ENCODE results near the gene MPPED2. TPM values are rescaled to one million over a fixed set of nuclear protein-coding genes. Genes with fewer than 3 reads are reported as not detected.

MPPED2 gene
- total and polyA plus RNA-seq, 10 of the 15 experiments (the other 5 are each of a cell fraction or from before 2014, with no cell fraction given) = not detected

DNA sequence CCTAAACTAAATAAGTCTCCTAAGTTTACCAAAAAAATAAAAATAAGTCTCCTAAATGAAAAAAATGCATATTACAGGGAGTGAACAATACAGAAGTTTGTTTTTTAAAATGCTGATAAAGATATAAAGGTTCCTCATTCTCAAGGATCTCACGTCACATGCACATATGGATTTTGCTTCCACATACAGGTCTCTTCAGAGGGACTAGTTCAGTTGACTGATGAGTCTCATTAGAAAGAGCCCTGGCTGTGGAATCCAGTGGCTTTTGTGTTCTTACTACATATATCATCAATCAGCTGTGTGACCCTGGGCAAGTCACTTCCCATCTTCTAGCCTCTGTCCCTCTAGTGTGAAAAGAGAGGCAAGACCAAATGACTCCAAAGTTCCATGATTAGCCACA is 43.1 kb downstream of the MPPED2 start:
- no peaks in the 10 kb centered on the region for H3K9me3 ChIP-seq (replicated peaks; ENCODE audit: control insufficient read depth, insufficient read depth, low read length)
- H4K20me1 ChIP-seq (ENCODE audit: control insufficient read depth, insufficient read depth) = no peaks in the 10 kb centered on the region
- no peak for FAIRE-seq
- no peak for DNase-seq (ENCODE audit: low read depth, low spot score)
- no peak overlapping the region for H3K27ac ChIP-seq (ENCODE audit: control insufficient read depth, insufficient read depth)
- no peaks in the 10 kb centered on the region for H3K4me1 ChIP-seq (ENCODE audit: control insufficient read depth, insufficient read depth, low read length)
- intact Hi-C loops (cut with micrococcal nuclease; ENCODE audit: unreplicated experiment) = no loop called here
- no peaks in the 10 kb centered on the region for H3K79me2 ChIP-seq (ENCODE audit: control insufficient read depth, insufficient read depth, low read length)
- H2AFZ ChIP-seq (ENCODE audit: control insufficient read depth, low read depth, low read length) = no peak overlapping the region
- ChIA-PET POLR2A (no interaction called here), RAD21 (ENCODE audit: unreplicated experiment) (no interaction called here), SMC1A (ENCODE audit: uncharacterized antibody, unreplicated experiment) (interaction anchor here (1.4 kb wide), 1 partner anchor 10 kb away, joined by 3 read pairs; no protein-coding TSS in a partner anchor), CTCF (no interaction called here)
- in situ Hi-C loops (cut with MboI) = no loop called here
- H3K4me3 ChIP-seq = no peak overlapping the region
- 46% methylated on average over 1 of the region's 1 CpG for WGBS (ENCODE audit: insufficient coverage, insufficient replicate concordance, low lambda C conversion rate, missing lambda C conversion rate)
- ATAC-seq = no peak
- BruUV-seq (replicated peaks) = no TSS peak
- H3K27me3 ChIP-seq (replicated peaks in 1 of 2; ENCODE audit: control insufficient read depth in 2 of 2, insufficient read depth in 2 of 2, low read length in 1 of 2) = no peaks in the 10 kb centered on the region
- H3K4me2 ChIP-seq (ENCODE audit: control insufficient read depth, insufficient read depth) = no peak overlapping the region
- H3K36me3 ChIP-seq (ENCODE audit: control insufficient read depth in 2 of 2, insufficient read depth in 2 of 2, low read length in 1 of 2) = no peaks in the 10 kb centered on the region
- H3K9ac ChIP-seq (ENCODE audit: control insufficient read depth, insufficient read depth, low read length) = no peak overlapping the region
- no peak for TF ChIP-seq EP300 (IDR thresholded peaks at IDR 0.05; ENCODE audit: borderline replicate concordance in 1 of 2, control insufficient read depth in 1 of 2, low read depth in 2 of 2, low read length in 2 of 2)
- TF ChIP-seq, protein P1, sequence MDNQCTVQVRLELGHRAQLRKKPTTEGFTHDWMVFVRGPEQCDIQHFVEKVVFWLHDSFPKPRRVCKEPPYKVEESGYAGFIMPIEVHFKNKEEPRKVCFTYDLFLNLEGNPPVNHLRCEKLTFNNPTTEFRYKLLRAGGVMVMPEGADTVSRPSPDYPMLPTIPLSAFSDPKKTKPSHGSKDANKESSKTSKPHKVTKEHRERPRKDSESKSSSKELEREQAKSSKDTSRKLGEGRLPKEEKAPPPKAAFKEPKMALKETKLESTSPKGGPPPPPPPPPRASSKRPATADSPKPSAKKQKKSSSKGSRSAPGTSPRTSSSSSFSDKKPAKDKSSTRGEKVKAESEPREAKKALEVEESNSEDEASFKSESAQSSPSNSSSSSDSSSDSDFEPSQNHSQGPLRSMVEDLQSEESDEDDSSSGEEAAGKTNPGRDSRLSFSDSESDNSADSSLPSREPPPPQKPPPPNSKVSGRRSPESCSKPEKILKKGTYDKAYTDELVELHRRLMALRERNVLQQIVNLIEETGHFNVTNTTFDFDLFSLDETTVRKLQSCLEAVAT (IDR thresholded peaks at IDR 0.05) = no peak
- TF ChIP-seq RB1 (IDR thresholded peaks at IDR 0.05; ENCODE audit: borderline replicate concordance) = no peak
- TF ChIP-seq SMARCA5 (IDR thresholded peaks at IDR 0.05) = no peak
- TF ChIP-seq FOXM1 (IDR thresholded peaks at IDR 0.05; ENCODE audit: low read depth, low read length) = no peak
- TF ChIP-seq HDGF (IDR thresholded peaks at IDR 0.05) = no peak
- no peak for TF ChIP-seq STAT3 (IDR thresholded peaks at IDR 0.05; ENCODE audit: low read depth, low read length)
- TF ChIP-seq RAD51 (IDR thresholded peaks at IDR 0.05) = no peak
- TF ChIP-seq, protein P2, sequence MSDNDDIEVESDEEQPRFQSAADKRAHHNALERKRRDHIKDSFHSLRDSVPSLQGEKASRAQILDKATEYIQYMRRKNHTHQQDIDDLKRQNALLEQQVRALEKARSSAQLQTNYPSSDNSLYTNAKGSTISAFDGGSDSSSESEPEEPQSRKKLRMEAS (IDR thresholded peaks at IDR 0.05; ENCODE audit: low read depth, low read length) = no peak
- TF ChIP-seq, protein P3, sequence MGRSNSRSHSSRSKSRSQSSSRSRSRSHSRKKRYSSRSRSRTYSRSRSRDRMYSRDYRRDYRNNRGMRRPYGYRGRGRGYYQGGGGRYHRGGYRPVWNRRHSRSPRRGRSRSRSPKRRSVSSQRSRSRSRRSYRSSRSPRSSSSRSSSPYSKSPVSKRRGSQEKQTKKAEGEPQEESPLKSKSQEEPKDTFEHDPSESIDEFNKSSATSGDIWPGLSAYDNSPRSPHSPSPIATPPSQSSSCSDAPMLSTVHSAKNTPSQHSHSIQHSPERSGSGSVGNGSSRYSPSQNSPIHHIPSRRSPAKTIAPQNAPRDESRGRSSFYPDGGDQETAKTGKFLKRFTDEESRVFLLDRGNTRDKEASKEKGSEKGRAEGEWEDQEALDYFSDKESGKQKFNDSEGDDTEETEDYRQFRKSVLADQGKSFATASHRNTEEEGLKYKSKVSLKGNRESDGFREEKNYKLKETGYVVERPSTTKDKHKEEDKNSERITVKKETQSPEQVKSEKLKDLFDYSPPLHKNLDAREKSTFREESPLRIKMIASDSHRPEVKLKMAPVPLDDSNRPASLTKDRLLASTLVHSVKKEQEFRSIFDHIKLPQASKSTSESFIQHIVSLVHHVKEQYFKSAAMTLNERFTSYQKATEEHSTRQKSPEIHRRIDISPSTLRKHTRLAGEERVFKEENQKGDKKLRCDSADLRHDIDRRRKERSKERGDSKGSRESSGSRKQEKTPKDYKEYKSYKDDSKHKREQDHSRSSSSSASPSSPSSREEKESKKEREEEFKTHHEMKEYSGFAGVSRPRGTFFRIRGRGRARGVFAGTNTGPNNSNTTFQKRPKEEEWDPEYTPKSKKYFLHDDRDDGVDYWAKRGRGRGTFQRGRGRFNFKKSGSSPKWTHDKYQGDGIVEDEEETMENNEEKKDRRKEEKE (IDR thresholded peaks at IDR 0.05) = no peak
- no peak for TF ChIP-seq EZH2 (IDR thresholded peaks at IDR 0.05; ENCODE audit: borderline replicate concordance, control insufficient read depth, low read depth, low read length)
- TF ChIP-seq, protein P4, sequence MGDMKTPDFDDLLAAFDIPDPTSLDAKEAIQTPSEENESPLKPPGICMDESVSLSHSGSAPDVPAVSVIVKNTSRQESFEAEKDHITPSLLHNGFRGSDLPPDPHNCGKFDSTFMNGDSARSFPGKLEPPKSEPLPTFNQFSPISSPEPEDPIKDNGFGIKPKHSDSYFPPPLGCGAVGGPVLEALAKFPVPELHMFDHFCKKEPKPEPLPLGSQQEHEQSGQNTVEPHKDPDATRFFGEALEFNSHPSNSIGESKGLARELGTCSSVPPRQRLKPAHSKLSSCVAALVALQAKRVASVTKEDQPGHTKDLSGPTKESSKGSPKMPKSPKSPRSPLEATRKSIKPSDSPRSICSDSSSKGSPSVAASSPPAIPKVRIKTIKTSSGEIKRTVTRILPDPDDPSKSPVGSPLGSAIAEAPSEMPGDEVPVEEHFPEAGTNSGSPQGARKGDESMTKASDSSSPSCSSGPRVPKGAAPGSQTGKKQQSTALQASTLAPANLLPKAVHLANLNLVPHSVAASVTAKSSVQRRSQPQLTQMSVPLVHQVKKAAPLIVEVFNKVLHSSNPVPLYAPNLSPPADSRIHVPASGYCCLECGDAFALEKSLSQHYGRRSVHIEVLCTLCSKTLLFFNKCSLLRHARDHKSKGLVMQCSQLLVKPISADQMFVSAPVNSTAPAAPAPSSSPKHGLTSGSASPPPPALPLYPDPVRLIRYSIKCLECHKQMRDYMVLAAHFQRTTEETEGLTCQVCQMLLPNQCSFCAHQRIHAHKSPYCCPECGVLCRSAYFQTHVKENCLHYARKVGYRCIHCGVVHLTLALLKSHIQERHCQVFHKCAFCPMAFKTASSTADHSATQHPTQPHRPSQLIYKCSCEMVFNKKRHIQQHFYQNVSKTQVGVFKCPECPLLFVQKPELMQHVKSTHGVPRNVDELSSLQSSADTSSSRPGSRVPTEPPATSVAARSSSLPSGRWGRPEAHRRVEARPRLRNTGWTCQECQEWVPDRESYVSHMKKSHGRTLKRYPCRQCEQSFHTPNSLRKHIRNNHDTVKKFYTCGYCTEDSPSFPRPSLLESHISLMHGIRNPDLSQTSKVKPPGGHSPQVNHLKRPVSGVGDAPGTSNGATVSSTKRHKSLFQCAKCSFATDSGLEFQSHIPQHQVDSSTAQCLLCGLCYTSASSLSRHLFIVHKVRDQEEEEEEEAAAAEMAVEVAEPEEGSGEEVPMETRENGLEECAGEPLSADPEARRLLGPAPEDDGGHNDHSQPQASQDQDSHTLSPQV (IDR thresholded peaks at IDR 0.05) = no peak
- TF ChIP-seq, protein P5, sequence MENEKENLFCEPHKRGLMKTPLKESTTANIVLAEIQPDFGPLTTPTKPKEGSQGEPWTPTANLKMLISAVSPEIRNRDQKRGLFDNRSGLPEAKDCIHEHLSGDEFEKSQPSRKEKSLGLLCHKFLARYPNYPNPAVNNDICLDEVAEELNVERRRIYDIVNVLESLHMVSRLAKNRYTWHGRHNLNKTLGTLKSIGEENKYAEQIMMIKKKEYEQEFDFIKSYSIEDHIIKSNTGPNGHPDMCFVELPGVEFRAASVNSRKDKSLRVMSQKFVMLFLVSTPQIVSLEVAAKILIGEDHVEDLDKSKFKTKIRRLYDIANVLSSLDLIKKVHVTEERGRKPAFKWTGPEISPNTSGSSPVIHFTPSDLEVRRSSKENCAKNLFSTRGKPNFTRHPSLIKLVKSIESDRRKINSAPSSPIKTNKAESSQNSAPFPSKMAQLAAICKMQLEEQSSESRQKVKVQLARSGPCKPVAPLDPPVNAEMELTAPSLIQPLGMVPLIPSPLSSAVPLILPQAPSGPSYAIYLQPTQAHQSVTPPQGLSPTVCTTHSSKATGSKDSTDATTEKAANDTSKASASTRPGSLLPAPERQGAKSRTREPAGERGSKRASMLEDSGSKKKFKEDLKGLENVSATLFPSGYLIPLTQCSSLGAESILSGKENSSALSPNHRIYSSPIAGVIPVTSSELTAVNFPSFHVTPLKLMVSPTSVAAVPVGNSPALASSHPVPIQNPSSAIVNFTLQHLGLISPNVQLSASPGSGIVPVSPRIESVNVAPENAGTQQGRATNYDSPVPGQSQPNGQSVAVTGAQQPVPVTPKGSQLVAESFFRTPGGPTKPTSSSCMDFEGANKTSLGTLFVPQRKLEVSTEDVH (IDR thresholded peaks at IDR 0.05; ENCODE audit: low read depth, partially characterized antibody) = no peak

Data from GM12878 (cell line).